ENCODE measurements around the gene MYO5B. TPM values are rescaled to one million over a fixed set of nuclear protein-coding genes. Genes with fewer than 3 reads are reported as not detected.

MYO5B gene
- total and polyA plus RNA-seq, 9 of the 15 experiments (the other 6 are each of a cell fraction or from before 2014, with no cell fraction given) = 0.07 to 0.42 (median 0.28) TPM

- Histone ChIP-seq H3K4me1 (replicated peaks in 1 of 2; ENCODE audit: control insufficient read depth in 2 of 2, insufficient read depth in 2 of 2, low read length in 2 of 2) (no peaks in the 10 kb centered on the region), H3K9ac (ENCODE audit: insufficient read depth in 1 of 2, low read depth in 2 of 2, low read length in 2 of 2) (no peak overlapping the region), H3K27ac (ENCODE audit: extremely low read depth, low read depth, low read length) (no peak overlapping the region), H3K4me3 (no peak overlapping the region), H2AFZ (ENCODE audit: low read depth, low read length) (no peak overlapping the region), H3K4me2 (ENCODE audit: insufficient read depth, low read length) (no peak overlapping the region), H3K36me3 (ENCODE audit: control insufficient read depth, insufficient read depth, low read length) (no peaks in the 10 kb centered on the region), H3K79me2 (ENCODE audit: control insufficient read depth, insufficient read depth, low read length) (no peaks in the 10 kb centered on the region), H3K9me1 (ENCODE audit: control insufficient read depth, insufficient read depth, low read length) (no peaks in the 10 kb centered on the region), H3K9me3 (replicated peaks; ENCODE audit: control insufficient read depth, insufficient read depth, low read depth, low read length) (no peaks in the 10 kb centered on the region), H3K27me3 (ENCODE audit: control insufficient read depth in 2 of 2, insufficient read depth in 2 of 2, low read length in 2 of 2) (no peaks in the 10 kb centered on the region), H4K20me1 (replicated peaks; ENCODE audit: control insufficient read depth, insufficient read depth, low read length) (no peaks in the 10 kb centered on the region)
- TF ChIP-seq FOS (IDR thresholded peaks at IDR 0.05; ENCODE audit: extremely low read depth, insufficient read length) (no peak), ELK1 (CRISPR knock-in tag; IDR thresholded peaks at IDR 0.05) (no peak), ELF1 (tag; IDR thresholded peaks at IDR 0.05) (no peak), MAX (CRISPR knock-in tag; IDR thresholded peaks at IDR 0.05) (no peak), ZBTB5 (IDR thresholded peaks at IDR 0.05) (no peak), PTTG1 (tag; IDR thresholded peaks at IDR 0.05; ENCODE audit: low read depth) (no peak), HDAC6 (IDR thresholded peaks at IDR 0.05; ENCODE audit: low read depth, low read length) (no peak), TRIM28 (IDR thresholded peaks at IDR 0.05) (no peak), NR2F6 (CRISPR knock-in tag; IDR thresholded peaks at IDR 0.05) (no peak)
- TF ChIP-seq, protein P1, sequence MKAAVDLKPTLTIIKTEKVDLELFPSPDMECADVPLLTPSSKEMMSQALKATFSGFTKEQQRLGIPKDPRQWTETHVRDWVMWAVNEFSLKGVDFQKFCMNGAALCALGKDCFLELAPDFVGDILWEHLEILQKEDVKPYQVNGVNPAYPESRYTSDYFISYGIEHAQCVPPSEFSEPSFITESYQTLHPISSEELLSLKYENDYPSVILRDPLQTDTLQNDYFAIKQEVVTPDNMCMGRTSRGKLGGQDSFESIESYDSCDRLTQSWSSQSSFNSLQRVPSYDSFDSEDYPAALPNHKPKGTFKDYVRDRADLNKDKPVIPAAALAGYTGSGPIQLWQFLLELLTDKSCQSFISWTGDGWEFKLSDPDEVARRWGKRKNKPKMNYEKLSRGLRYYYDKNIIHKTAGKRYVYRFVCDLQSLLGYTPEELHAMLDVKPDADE (conservative IDR thresholded peaks at IDR 0.05; ENCODE audit: control insufficient read depth, low read depth, low read length) = no peak
- TF ChIP-seq, protein P2, sequence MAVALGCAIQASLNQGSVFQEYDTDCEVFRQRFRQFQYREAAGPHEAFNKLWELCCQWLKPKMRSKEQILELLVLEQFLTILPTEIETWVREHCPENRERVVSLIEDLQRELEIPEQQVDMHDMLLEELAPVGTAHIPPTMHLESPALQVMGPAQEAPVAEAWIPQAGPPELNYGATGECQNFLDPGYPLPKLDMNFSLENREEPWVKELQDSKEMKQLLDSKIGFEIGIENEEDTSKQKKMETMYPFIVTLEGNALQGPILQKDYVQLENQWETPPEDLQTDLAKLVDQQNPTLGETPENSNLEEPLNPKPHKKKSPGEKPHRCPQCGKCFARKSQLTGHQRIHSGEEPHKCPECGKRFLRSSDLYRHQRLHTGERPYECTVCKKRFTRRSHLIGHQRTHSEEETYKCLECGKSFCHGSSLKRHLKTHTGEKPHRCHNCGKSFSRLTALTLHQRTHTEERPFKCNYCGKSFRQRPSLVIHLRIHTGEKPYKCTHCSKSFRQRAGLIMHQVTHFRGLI (CRISPR knock-in tag; IDR thresholded peaks at IDR 0.05) = no peak
- no peak for ATAC-seq
- ChIA-PET CTCF (ENCODE audit: low intra/inter-chr PET ratio) (no interaction called here), POLR2A (interaction anchor here (0.9 kb wide), 1 partner anchor 21 kb away, joined by 3 read pairs; no protein-coding TSS in a partner anchor)
- no peak for FAIRE-seq
- 0% methylated on average over 3 of the region's 4 CpGs for WGBS (ENCODE audit: insufficient coverage, low coverage, missing lambda C conversion rate)
- in situ Hi-C loops (cut with MboI) (no loop called here), intact Hi-C loops (cut with micrococcal nuclease) (no loop called here)
- BruUV-seq (replicated peaks) = no TSS peak
- no peak for DNase-seq (ENCODE audit: extremely low read depth in 1 of 4, low spot score in 3 of 4)
Observed at GRCh38 chr18:50138181-50139064, 56.5 kb downstream of the MYO5B start.
